Hematopoietic multipotent progenitor cell (in vitro differentiated cells): Measurements from ENCODE around the gene DDX25. TPM values are rescaled to one million over a fixed set of nuclear protein-coding genes. Genes with fewer than 3 reads are reported as not detected.

Source experiments
- DNase-seq, 3 donors: peaks; one replicate each; pipeline ENCODE4 v3.0.0-alpha.2; 2011 to 2015; ENCODE audit warnings: low read depth in 2 of 3, low spot score in 2 of 3
- total RNA-seq: library from RNA; depleted of rRNA; stranded (reverse); fragments of >200 nt; gene quantifications from one replicate; pipeline ENCODE4 v1.2.3, GENCODE V29; 2012

DDX25 gene
- total RNA-seq, 1 donor, result 0.54 TPM

DNA sequence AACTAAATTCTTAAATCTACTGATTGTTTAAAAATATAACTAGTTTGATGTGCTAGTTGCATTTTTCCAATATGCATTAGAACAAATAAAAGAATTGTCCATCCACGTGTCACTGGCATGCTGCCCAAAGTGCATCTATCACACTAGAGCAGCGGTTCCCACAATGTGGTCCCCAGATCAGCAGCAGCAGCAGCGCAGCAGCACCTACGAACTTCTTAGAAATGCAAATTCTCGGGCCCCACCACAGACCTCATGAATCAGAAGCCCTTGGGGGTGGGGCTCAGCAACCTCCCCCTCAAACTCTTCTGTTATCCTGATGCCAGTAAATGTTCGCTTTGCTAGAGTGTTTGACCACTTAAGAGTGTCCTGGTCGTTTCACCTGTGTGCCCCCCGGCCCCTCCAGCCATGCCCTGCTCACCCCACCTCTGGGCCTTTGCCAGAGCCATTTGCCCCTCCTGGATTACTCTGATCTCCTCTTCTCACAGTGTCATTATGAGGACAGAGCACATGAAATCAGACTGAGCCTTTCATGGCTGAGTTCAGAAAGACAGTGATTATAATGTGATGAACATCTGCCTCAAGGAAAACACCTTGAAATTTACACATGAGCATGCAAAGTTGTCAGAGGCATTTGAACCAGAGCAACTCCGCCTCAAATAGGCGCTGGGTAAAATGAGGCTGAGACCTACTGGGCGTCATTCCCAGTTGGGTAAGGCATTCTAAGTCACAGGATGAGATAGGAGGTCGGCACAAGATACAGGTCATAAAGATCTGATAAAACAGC, 28.9 kb downstream of the DDX25 start:
- no peak for DNase-seq

DNA sequence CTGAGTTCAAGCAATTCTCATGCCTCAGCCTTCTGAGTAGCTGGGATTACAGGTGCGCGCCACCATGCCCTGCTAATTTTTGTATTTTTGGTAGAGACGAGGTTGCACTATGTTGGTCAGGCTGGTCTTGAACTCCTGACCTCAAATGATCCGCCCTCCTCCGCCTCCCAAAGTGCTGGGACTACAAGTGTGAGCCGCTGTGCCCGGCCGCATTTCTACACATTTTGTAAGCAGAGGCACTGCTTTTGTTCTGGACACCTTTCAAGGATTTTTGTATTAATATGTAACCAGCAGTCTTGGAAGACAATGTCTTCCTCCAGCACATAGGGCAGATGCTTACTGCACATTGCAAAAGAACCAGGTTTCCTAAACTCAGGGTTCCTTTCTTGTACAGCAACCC, 30.2 kb downstream of the DDX25 start:
- DNase-seq, result no peak

DNA sequence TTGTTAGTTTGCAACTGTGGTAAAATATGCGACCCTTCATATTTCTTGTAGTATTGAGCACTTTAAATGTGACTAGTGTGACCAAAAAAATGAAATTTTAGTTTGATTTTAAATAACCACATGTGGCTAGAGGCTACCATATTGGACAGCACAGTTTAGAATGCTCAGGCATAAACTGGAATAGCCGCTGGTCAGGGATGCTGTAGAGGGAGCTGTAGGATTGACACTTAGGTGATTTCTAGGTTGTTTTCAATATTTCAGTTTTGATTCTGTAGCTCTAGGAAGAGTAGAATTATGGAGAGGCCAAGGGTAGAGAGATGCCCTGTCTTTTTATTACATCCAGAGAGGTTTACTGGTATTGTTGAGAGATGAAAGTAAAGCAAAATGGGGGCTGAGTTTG, 30.7 kb downstream of the DDX25 start:
- DNase-seq, result no peak

DNA sequence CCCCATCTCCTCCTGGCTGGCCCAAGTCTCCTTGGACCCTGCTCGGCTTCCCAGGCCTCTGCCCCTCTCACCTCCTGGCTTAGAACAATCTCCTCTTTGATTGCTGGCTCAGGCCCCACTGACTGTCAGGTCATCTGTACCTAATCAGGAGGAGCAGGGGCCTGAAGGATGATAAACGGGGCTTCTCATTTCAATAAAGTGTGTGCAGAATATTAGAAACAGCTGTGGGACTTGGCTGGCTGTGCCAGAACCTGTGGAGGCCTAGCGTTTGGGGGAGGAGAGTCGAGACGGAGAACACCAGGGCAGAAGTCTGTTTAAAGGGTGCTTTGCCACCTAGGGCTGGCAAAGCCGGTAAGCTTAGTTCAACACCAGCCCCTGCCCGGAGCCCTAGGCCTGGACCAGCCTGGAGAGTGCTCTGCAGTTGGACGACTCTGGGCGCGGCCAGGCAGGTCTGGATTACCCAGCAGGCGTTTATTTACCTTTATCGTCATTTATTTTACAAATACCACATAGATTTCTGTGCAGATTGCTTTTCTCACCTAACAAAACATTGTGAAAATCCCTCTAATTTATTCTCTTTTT, 31.4 kb downstream of the DDX25 start:
- DNase-seq, result no peak

DNA sequence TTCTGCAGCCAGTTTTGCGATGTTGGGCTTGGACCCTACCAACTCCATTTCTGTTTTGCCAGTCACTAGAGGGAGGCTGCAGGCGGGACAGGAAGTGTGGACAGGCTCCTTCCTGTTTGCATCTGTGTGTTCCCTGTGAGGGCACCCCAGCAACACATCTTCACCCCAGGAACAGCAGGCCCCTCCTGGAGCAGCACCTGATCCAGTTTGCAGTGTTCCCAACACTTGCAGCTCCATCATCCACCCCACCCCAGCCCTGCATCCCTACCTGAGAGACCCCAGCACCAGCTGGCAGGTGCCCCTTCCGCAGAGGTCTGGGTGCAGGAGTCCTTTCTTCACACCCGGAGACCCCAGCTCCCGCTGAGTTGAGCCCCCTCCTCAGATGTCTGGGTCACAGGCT, 34.1 kb downstream of the DDX25 start:
- no peak for DNase-seq

DNA sequence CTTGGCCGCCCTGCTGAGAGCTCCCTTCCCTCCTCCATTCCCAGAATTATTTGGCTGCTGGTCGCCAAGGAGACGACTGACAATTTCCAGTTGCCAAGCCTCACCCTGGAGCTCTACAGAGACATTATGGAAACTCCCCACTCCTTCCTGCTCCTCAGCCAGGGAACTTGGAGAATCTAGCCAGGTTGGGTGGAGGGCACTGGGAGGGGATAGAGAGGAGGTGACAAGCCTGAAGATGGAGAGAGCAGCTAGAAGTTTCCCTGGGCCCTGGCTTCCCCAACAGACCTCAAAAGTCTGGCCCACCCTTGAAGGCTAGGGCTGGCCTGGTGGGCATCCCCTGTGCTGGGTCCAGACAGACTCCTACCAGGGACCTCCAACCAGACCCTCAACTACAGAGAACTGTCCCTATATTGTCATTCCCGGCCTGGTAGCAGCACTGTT, 34.8 kb downstream of the DDX25 start:
- DNase-seq, result no peak

DNA sequence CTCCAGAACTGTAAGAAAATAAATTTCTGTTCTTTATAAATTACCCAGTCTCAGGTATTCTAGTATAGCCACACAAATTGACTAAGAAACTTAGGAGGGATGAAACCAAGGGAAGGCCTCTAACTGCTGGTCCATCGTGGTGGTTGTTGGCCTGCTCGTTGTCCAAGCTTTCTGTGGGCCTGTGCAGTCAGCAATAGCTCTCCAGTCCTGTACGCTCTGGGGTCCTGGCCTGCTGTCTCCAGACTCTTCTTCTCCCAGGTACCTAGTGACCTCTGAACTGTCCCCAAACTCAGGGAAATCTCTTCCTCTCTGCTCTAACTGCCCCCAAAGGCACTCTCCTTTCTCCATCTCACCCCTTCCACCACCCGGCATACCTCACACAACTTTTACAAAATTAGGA, 35.8 kb downstream of the DDX25 start:
- no peak for DNase-seq

DNA sequence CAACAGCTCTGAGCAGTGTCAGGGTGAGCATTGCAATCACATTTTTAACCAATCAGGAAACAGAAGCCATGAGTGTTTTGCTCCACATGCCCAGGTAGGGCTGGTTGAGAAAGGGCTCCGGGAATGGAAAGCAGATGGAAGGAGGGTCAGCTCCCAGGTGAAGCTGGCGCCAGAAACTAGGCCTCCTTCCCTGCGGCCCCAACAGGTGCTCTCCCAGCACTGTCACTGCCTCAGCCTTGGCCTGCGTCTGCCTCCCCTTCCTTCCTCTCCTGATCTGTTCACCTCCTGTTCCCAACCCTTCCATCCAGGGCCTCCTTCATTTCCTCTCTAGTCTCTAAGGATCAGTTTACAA, 36.9 kb downstream of the DDX25 start:
- DNase-seq, result no peak

DNA sequence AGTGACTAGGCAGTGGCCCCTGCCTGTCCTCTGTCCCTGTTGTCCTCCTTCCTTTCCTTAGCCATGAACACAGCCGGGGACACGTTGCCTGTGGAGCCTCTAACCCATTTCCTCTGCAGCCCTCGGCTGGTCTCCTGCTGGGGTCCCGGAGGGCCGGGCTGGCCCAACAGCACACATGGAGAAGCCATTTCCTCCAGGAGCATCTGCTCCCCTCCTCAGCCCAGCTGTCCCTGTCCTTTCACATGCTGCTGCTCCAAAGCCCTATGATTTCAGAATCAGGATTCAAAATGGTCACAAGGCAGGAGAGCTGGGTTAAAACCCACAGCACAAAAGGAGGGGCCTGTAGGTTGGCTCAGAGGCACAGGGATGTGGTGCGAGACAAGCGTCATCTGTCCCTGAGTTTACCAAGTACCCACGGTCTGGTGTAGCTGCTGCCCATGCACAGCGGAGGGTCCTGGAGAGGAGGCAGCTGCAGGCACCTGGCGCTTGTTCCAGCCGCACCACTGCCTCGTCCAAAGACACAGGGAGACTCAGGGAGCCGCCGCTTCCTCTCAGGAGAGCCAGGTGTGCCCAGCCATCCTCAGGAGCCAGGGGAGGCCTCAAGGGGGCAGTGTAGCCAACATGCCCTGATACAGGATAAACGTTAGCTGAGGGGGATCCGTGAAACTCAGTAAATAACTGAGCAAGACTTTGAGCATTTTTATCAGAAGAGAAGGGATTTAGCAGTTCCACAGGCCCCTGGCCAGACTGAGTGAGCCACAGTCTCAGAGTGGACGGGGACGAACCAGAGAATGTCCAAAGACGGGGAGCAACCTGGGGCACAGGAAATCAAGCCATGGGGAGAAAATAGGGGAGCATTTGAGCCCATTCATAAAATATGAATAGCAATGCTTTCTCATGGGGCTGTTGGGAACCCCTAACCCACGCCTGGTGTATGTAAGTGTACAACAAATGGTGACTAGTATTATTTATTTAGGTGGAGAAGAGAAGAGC, 37.6 kb downstream of the DDX25 start:
- DNase-seq, result peak in 2 of 3 donors; percentile 15 to 54

DNA sequence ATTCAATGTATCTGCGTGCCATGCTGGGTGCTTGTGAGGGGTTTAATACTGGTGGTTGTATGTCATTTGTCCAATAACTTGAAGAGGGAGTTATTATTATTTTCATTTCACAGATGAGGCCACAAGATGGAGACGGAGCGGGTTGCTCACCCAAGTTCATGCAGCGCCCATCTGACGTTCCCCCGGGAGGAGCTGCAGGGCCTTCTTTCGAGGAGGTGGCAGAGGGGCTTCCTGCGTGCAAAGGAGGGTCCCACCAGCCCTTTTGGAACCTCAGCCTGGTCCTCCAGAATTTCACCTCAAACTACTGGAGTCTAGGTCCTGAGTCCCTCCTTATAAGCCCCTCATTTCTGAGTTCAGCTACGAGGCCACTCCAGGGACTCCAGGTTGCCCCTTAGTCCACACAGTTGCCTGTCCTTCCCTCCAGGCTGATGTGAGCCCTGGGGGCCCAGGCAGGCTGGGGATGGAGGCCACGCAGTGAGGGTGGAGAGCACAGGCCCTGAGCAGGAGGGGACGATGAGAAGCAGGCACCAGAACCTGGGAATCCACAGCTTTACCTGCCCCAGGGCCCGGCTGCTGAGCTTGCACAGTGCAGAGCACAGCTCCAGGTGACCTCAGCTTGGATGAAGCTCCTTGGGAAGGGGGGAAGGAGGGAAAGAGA, 38.6 kb downstream of the DDX25 start:
- DNase-seq, result no peak

DNA sequence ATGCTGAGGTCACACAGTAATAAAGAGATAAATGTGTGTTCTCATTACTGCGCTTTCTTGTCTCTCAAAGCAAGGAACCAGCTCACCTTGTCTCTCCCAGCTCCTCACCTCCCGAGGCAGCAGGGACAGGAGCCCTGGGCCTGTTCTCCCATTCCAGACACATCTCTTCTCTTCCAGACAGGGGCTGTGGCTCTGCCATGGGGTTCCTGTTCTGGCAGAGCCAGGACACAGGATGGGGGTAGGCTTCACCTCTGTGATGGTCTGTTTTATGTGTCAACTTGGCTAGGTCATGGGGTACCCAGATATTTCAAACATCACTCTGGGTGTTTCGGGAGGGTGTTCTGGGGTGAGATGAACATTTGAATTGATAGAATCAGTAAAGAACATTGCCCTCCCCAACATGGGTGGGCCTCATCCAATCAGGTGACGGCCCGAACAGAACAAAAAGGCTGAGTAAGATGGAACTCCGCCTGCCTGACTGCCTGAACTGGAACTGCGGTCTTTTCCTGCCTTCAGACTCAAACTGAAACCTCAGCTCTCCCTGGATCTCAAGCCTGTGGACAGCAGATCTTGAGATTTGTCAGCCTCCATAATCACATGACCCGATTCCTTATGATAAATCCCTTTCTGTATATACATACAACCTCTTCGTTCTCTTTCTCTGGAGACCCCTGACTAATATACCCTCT, 39.5 kb downstream of the DDX25 start:
- no peak for DNase-seq

DNA sequence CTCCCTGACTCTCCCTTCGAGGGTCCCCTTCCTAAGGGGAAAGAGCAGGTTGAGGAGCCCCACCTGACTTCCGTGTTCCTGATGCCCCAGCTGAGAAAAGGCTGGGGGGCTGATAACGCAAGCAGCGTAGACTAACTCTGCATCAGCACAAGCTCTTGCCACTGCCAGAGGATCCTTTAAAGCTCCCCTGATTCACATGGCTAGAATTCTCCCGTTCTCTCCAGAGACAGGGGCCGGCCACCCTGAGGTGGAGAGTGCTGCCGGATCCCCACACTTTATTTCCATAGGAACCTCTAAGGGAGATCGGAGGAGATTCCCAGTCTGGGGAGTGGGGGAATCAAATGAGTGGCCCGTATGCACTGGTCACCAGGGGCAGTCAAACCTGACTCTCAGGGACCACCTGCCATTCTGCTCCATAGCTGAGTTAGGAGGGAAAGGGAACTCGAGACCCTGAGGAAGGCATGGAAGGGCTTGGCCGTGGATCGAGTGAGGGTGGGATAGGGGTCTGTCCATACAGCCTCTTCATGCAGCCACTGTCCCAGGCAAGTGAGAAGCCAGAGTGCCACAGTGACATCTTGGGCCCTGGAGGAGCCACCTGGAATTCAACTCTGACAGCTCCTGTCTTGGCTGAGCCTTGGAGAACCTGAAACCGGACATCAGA, 40.2 kb downstream of the DDX25 start:
- DNase-seq, result no peak

DNA sequence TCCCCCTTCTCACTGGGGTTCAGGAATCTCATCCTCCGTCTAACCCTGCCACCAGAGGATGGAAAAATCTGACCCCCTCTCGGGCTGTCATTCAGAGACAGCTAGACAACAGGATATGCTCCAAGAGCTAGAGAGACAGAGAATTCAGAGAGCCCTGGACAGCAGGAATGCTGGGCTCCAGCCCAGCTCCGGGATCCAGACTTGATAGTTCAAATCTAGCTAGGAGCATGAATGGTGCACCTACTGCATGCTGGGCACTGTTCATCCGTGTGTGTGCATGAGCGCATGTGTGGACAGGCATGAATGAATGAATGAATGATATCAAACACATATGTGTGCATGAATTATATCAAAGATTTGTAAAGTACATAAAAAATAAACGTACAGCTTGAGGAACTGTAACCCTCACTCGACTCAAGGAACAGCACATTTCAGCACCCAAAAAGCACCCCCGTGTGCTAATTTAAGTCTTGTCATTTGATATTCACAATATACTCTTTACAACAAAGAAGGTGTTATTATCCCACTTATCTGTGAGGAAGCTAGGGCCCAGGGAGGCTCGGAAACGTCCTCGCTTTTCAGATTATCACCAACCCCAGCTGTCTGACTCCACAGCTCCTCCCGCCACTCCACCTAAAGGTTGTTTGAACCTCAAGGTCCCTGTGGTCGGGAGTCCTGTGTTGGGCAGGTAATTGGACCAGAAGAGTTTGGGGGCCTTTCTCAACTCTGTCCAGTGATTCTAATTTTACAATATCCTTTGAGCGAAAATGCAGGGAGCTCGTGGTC, 40.9 kb downstream of the DDX25 start:
- DNase-seq, result no peak

DNA sequence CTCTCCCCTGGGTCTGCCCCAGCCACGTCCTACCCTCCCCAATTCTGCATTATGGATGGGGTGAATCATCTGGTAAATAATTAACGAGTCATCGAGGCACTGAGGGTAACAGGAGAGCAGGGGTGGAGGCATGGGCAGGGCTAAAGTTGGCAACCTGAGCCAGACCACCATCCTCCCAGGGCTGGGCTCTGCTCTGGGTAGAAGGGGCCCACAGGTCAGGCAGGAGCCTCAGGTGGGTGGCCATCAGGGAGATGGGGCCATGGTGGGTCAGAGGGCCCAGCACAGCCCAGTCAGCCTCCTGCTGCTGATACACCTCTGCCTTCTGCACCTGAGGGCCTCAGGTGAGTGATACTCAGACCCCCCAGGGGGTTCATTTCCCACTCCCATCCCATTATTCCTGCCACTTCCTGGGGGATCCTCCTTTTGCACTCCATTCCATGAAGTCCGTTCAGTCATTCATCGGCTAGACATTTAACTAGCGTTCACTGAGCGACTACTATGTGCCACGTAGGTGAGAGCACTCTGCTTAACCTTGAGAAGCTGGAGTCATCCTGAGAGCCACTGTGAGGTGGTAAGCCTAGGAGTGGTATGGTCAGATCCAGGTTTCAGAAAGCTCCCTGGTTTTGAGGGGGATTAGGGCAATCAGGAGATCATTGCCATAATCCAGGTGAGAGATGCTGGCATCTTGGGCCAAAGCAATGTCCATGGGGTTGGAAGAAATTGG, 41.7 kb downstream of the DDX25 start, which contains the start of gene VSIG10L2:
Gene VSIG10L2 (plus strand): TSS at position 248 of the 724 bp plus-strand sequence. CDS start 12 bp downstream, at position 260.
- DNase-seq, result no peak

DNA sequence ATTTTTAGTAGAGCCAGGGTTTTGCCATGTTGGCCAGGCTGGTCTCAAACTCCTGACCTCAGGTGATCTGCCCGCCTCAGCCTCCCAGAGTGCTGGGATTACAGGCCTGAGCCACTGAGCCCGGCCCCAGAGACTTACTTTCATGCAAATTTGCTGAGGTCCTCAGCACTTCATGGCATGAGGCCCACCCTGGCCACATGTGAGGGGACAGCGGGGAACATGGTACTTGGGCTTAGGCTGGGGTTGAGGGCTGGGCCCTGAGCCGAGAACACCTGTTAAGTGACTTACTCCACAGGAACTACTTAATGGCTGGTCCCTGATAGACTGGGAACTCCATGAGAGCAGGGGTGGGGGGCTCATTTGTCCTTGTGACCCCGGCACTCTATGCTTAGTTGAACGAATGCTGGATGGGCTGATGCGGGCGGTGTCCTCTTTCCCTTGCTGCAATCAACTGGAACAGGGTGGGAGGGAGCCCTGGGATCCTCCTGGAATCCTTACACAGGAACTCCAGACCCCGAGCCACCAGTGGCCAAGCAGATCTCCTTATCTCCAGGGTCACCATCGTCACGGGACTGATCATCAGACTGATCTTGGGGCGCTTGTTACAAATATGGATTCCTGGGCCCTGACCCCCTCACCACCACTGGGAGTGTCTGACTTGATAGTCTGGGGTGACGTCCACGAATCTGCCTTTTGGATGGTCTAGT, 42.6 kb downstream of the DDX25 start:
- no peak for DNase-seq

DNA sequence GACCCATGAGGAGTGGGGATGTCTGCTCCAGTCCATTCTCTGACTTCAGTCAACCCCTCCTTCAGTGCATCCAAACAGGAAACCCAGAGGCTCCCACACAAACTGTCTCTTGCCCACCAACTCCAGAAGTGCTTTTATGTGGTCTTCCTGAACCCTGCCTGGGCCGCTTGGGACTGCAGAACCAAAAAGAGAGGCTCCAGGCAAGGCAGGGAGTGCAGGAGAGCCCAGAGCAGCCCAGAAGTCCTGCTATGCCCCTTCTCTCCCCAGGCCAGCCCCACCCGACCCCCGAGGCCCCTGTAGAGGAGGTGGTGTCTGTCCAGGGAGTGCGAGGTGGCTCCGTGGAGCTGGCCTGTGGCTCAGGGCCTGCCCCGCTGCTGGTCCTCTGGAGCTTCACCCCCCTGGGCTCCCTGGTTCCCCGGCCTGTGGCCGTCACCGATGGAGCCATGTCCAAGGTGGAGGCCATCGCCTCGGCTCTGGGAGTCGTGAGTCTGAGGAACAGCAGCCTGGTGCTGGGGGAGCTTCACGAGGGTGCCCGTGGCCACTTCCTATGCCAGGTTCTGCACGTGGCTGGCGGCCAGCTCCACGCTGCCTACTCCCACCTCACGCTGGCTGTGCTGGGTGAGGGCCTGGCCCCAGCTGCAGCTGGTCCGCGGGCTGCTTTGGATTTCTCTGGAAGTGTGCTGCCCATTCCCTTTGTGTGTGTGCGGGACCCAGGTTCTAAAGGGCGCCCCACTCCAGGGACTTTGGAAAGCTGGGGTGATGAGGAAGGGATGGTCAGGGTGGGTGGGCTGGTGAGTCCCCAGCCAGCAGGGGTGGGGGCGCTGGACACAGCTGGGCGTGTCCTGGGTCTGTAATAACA, 43.3 kb downstream of the DDX25 start:
- no peak for DNase-seq
